ENCODE results near the gene RPS23.

Gene RPS23

DNA sequence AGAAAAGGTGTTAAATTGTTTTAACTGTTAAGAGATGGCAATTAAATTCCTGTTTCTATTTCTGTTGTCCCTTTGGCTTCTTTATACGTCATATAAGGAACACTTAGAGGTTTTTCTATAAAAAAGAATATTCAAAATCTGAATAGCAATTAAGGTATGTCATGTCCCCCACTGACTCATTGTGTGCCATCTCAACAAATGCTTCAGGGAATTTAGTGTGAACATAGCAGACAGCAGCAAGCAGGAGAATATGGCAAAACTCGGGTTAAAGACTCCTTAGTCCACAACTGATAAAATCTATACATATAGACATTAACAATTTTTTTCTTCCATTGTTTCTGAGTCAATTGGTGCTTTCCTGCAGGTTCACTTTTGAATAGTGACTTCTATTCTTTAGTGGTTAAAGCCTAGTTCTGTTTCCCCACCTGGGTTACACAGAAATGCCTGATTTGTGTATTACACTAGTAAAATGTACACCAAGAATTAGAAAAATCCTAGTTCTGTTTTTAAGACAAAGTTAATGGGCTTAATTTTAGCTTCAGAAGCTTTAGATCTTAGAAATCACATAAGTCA is 17.9 kb upstream of the RPS23 start:
- H3K4me2 ChIP-seq (ENCODE audit: low read depth, low read length, poor library complexity, severe bottlenecking): no peak overlapping the region
- no peaks in the 10 kb centered on the region for H3F3A ChIP-seq (ENCODE audit: insufficient read depth)
- H3K9me2 ChIP-seq (replicated peaks; ENCODE audit: insufficient read depth, low read length): no peaks in the 10 kb centered on the region
- H3K9ac ChIP-seq (ENCODE audit: low read length): no peak overlapping the region
- H3K9me3 ChIP-seq (ENCODE audit: insufficient read depth, low read length): no peaks in the 10 kb centered on the region
- no peaks in the 10 kb centered on the region for H3K36me3 ChIP-seq (ENCODE audit: low read length)
- H3K4me3 ChIP-seq (ENCODE audit: insufficient read depth, low read length, poor library complexity, severe bottlenecking): no peak overlapping the region
- no peak overlapping the region for H3K27ac ChIP-seq (ENCODE audit: low read depth, low read length)
- H3K79me2 ChIP-seq (ENCODE audit: insufficient read depth, low read length): no peaks in the 10 kb centered on the region
- no peaks in the 10 kb centered on the region for H3K27me3 ChIP-seq (ENCODE audit: low read length)
- H2AFZ ChIP-seq (ENCODE audit: low read depth, low read length, severe bottlenecking): no peak overlapping the region
- no peak for TF ChIP-seq EZH2phosphoT487 (conservative IDR thresholded peaks at IDR 0.05; ENCODE audit: low read length)
- TF ChIP-seq, protein P1, sequence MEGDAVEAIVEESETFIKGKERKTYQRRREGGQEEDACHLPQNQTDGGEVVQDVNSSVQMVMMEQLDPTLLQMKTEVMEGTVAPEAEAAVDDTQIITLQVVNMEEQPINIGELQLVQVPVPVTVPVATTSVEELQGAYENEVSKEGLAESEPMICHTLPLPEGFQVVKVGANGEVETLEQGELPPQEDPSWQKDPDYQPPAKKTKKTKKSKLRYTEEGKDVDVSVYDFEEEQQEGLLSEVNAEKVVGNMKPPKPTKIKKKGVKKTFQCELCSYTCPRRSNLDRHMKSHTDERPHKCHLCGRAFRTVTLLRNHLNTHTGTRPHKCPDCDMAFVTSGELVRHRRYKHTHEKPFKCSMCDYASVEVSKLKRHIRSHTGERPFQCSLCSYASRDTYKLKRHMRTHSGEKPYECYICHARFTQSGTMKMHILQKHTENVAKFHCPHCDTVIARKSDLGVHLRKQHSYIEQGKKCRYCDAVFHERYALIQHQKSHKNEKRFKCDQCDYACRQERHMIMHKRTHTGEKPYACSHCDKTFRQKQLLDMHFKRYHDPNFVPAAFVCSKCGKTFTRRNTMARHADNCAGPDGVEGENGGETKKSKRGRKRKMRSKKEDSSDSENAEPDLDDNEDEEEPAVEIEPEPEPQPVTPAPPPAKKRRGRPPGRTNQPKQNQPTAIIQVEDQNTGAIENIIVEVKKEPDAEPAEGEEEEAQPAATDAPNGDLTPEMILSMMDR (IDR thresholded peaks at IDR 0.05; ENCODE audit: insufficient read depth, low read length, poor library complexity, severe bottlenecking): no peak
- no peaks in the 10 kb centered on the region for H4K20me1 ChIP-seq (ENCODE audit: low read depth, low read length)

DNA sequence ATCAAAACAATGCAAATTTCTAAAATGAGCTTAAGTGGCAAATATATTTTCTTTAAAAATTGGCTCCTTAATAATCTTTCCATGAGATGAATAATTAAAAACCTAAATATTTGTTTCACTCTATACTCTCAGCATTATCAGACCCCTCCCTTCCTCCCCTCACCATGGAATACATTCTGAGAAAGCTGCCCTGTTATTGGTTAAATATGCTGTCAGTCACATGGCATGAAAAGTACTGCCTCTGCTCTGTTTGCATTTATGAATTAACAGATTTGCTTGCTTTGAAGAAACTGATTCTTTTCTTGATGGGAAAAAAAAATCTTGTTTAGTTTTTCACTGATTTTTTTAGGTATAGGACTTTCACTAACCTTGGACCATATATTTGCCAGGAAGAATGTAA is 17.0 kb upstream of the RPS23 start:
- Histone ChIP-seq H2AFZ (ENCODE audit: low read depth, low read length, severe bottlenecking) (no peak overlapping the region), H3K36me3 (ENCODE audit: low read length) (no peaks in the 10 kb centered on the region), H3K4me2 (ENCODE audit: low read depth, low read length, poor library complexity, severe bottlenecking) (no peak overlapping the region), H4K20me1 (ENCODE audit: low read depth, low read length) (no peaks in the 10 kb centered on the region), H3K27me3 (ENCODE audit: low read length) (no peaks in the 10 kb centered on the region), H3K9me2 (replicated peaks; ENCODE audit: insufficient read depth, low read length) (no peaks in the 10 kb centered on the region), H3F3A (ENCODE audit: insufficient read depth) (no peaks in the 10 kb centered on the region), H3K9ac (ENCODE audit: low read length) (no peak overlapping the region), H3K27ac (ENCODE audit: low read depth, low read length) (no peak overlapping the region), H3K4me3 (ENCODE audit: insufficient read depth, low read length, poor library complexity, severe bottlenecking) (no peak overlapping the region), H3K79me2 (ENCODE audit: insufficient read depth, low read length) (no peaks in the 10 kb centered on the region), H3K9me3 (ENCODE audit: insufficient read depth, low read length) (no peaks in the 10 kb centered on the region)
- TF ChIP-seq, protein P1 (IDR thresholded peaks at IDR 0.05; ENCODE audit: insufficient read depth, low read length, poor library complexity, severe bottlenecking): no peak
- TF ChIP-seq EZH2phosphoT487 (conservative IDR thresholded peaks at IDR 0.05; ENCODE audit: low read length): no peak

DNA sequence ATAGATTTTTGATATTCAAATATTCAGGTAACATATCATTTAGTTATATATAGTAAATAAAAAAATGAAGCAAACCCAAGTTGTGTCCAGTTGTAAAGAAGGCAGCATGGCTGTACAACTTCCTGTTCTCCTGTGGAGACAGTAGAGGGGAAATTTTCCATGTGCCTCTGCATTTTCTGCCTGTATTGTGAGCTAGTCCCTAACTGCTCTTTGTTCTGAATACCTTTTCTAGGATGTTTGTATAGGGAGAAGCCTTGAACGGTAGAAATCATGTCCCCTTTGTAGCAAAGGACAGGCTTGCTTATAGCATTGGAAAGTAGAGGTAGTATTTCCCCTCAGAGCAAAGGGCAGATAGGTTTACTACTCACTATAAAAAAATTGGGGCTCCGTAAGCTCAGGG is 13.3 kb upstream of the RPS23 start:
- Histone ChIP-seq H3K4me2 (ENCODE audit: low read depth, low read length, poor library complexity, severe bottlenecking) (no peak overlapping the region), H3K27ac (ENCODE audit: low read depth, low read length) (no peak overlapping the region), H2AFZ (ENCODE audit: low read depth, low read length, severe bottlenecking) (no peak overlapping the region), H4K20me1 (ENCODE audit: low read depth, low read length) (no peaks in the 10 kb centered on the region), H3K36me3 (ENCODE audit: low read length) (no peaks in the 10 kb centered on the region), H3K9ac (ENCODE audit: low read length) (no peak overlapping the region), H3K79me2 (ENCODE audit: insufficient read depth, low read length) (no peaks in the 10 kb centered on the region), H3K9me3 (ENCODE audit: insufficient read depth, low read length) (no peaks in the 10 kb centered on the region), H3K9me2 (replicated peaks; ENCODE audit: insufficient read depth, low read length) (no peaks in the 10 kb centered on the region), H3K27me3 (ENCODE audit: low read length) (no peaks in the 10 kb centered on the region), H3K4me3 (ENCODE audit: insufficient read depth, low read length, poor library complexity, severe bottlenecking) (no peak overlapping the region), H3F3A (ENCODE audit: insufficient read depth) (no peaks in the 10 kb centered on the region)
- no peak for TF ChIP-seq EZH2phosphoT487 (conservative IDR thresholded peaks at IDR 0.05; ENCODE audit: low read length)
- TF ChIP-seq, protein P1 (IDR thresholded peaks at IDR 0.05; ENCODE audit: insufficient read depth, low read length, poor library complexity, severe bottlenecking): no peak

Data from SU-DHL-6 (cell line).